GM18867 (cell line): Measurements from ENCODE around the gene ANKRD45.
"Not testable (repeated sequence)": the region's sequence is repeated elsewhere in the genome, so short reads cannot be mapped to it uniquely, and the experiment has no call there.

Experiments used
- ATAC-seq: cut with Tn5 transposase; IDR thresholded peaks from one replicate; pipeline ENCODE4 v1.9.1; 2021; ENCODE audit warnings: mild to moderate bottlenecking, moderate library complexity; ENCODE audit not compliant: unreplicated experiment

ANKRD45 gene

DNA sequence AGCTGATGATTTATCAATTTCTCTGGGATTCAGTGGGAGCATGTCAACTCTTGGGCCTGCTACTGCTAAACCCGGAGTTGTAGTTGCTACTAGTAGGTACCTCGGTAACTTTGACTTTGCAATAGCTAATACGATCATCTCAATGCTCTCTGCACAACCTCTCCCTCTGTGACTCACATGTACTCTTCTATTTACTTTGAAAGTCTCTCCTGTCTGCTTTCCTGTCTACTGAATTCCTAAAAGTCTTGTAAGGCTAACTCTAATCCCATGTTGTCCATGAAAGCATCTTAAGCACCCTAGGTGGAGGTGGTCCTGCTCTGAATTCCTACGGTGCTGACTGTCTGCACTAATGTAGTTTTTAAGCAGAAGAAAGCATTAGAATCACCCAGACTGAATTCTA lies 96.1 kb downstream of the ANKRD45 start:
- no peak for ATAC-seq

DNA sequence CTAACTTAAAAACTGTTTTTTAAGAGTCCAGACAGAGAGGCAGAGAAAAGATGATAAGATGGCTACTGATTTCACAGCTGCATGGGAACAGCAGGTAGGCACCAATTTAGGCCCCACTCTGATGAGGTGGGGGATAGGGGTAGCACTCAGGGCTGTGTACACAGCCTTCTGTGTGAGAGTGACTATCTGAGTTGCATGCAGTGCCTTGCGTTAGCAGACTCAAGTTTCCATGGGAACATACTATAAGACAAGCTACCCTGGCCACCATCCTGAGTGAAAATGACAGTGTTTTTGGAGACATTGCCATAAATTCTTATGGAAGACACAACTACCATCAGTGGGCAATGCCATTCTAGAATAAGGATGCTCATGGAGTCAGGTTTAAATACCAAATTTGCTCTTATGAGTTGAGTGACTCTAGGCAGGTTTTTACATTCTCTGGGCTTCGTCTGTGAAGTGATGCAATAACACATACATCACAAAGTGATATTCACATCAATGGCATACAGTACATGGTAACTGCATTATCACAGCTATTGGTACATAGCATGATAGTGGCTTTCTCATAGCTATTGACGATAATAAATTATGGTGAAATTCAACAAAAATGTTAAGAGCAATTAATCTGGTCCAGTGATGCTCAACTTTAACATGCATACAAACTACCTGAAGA lies 97.3 kb downstream of the ANKRD45 start:
- ATAC-seq, result no peak

DNA sequence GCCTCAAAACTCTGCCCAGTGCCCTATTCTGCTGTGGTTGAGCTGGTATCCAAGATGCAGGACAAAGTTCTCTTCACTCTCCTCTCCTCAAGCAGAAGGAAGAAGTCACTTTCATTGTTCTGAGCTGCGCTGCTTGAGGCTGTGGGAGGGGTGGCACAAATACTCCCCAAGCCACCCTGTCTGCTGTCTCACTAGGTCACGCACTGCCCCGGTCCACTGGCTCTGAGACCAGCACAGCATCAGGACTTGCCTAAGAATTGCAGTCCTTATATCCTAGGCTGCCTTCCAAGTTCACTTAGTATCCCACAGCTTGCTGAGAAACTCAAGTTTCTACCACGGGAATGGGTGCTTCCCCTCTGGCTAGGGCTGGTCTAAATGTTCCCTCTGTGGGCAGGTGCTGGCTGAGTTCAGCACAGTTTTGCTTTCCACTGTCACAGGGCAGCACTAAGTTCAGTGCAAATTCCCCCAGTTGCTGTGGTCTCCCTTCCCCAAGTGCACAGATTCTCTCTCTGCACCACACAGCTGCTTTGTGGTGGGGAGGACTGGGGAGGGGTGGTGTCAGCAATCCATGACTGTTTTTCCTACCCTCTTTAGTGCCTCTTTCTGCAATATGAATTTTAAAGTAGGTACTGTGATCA lies 99.2 kb downstream of the ANKRD45 start:
- ATAC-seq, result peak; percentile 43

DNA sequence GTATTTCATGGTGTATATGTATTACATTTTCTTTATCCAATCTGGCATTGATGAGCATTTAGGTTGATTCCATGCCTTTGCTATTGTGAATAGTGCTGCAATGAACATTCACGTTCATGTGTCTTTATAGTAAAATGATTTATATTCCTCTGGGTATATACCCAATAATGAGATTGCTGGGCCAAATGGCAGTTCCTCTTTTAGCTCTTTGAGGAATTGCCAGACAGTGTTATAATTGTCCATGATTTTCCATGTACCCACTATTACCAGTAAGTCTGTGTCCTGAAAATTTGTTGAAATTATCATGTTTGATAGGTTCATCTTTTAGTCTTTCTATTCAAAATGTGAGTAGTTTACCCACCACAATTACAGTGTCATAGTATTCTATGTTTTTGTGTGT lies 101.2 kb downstream of the ANKRD45 start:
- no peak for ATAC-seq

DNA sequence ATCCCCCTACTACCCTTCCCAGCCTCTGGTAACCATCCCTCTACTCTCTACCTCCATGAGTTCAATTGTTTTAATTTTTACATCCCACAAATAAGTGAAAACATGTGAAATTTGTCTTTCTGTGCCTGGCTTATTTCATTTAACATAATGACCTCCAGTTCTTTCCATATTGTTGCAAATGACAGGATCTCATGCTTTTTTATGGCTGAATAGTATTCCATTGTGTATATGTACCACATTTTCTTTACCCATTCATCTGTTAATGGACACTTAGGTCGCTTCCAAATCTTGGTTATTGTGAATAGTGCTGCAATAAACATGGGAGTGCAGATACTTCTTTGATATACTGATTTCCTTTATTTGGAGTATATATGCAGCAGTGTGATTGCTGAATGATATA lies 105.8 kb downstream of the ANKRD45 start:
- not testable (repeated sequence) for ATAC-seq

DNA sequence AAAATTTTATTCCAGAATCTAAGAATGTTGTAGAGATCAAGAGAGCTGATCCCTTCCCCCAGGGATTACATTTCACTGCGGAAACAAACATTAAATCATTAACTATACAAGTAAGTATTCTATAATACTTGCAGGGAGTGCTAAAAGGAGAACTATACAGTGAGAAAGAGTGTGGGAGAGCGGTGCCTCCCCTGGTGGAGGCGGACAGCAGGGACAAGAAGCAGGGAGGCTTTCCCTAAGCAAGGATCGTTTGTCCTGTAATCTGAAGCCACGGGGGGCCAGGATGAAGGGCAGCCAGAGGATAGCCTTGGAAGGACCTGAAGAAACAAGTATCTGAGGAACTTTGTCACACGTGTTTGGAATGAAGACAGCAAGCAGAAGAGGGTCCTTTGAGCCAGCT lies 106.8 kb downstream of the ANKRD45 start:
- no peak for ATAC-seq

DNA sequence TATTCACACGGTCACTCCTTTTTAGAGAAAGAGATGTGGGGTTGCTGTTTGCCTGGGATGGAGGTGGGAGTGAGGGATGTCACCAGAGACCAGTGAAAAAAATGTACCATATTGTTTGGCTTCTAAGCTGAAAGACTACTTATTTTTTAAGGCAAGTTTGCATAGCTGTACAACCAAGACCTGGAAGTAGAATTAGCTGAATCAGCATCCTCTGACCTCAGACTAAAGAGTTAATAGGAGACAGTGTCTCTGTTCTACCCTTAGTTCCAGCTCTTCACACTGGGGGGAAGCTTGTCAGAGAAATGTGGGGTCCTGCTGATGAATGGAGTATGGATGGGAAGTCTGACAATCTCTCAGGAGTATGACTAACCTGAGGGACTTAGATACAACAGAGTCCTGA lies 108.4 kb downstream of the ANKRD45 start:
- ATAC-seq, result no peak

DNA sequence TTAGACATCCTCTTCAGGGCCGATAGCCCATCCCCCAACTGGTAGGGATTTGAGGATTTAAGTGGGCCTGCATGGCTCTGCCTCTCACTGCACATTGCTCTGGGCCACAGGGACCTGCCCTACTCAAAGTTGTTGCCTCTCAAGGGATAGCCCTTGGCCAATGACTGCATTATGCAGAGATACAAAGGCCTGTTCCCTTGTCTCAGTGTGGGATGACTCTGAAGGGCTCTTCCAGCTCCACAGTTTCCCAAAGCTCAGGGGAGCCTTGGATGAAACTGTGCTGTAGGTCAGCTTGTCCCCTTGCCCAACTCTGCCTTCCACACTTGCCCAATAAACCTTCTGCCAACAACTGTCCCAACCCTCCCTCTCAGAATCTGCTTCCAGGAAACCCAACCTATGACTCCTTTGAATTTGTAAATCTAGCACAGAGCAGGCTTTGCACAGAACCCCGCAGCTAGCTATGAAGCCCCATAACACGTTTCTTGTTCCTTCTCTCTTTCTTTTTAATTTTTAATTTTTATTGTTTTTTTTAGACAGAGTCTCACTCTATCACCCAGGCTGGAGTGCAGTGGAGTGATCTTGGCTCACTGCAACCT lies 109.3 kb downstream of the ANKRD45 start:
- no peak for ATAC-seq
